GM23248 (cell line): ENCODE measurements around the gene CPEB1. TPM values are rescaled to one million over a fixed set of nuclear protein-coding genes. Genes with fewer than 3 reads are reported as not detected.

Experiments
- DNase-seq: peaks from one replicate; pipeline ENCODE4 v3.0.0-alpha.2; 2015
- H2AFZ ChIP-seq: fragments of 200-600 bp; sonication (generic); 2 replicates; pipeline ENCODE4 v1.6.1; 2016; ENCODE audit warnings: antibody characterized with exemption
- H3F3A ChIP-seq: fragments of 200-600 bp; sonication (generic); 2 replicates; pipeline ENCODE4 v1.6.1; 2016; ENCODE audit warnings: mild to moderate bottlenecking, antibody characterized with exemption, mixed run types; ENCODE audit not compliant: insufficient read depth
- H3K27ac ChIP-seq: fragments of 200-600 bp; sonication (generic); 2 replicates; pipeline ENCODE4 v1.5.1; 2016; ENCODE audit warnings: mild to moderate bottlenecking
- H3K27me3 ChIP-seq: fragments of 200-600 bp; sonication (generic); replicated peaks from 2 replicates; pipeline ENCODE4 v1.6.1; 2016; ENCODE audit warnings: mild to moderate bottlenecking; ENCODE audit not compliant: insufficient read depth
- H3K36me3 ChIP-seq: fragments of 200-600 bp; sonication (generic); 2 replicates; pipeline ENCODE4 v1.6.1; 2016; ENCODE audit warnings: low read depth, mild to moderate bottlenecking
- H3K4me1 ChIP-seq: fragments of 200-600 bp; sonication (generic); 2 replicates; pipeline ENCODE4 v1.6.1; 2016; ENCODE audit warnings: mild to moderate bottlenecking; ENCODE audit not compliant: insufficient read depth
- H3K4me2 ChIP-seq: fragments of 200-600 bp; sonication (generic); one replicate; pipeline ENCODE4 v1.6.1; 2016; ENCODE audit warnings: mild to moderate bottlenecking; ENCODE audit not compliant: unreplicated experiment
- H3K4me3 ChIP-seq: fragments of 200-600 bp; sonication (generic); 2 replicates; pipeline ENCODE4 v1.5.1; 2016; ENCODE audit warnings: mild to moderate bottlenecking
- H3K79me2 ChIP-seq: fragments of 200-600 bp; sonication (generic); 2 replicates; pipeline ENCODE4 v1.6.1; 2016; ENCODE audit warnings: mild to moderate bottlenecking; ENCODE audit not compliant: insufficient read depth
- H3K9ac ChIP-seq: fragments of 200-600 bp; sonication (generic); 2 replicates; pipeline ENCODE4 v1.6.1; 2016; ENCODE audit warnings: mild to moderate bottlenecking
- H3K9me2 ChIP-seq: fragments of 200-600 bp; sonication (generic); 2 replicates; pipeline ENCODE4 v1.6.1; 2016; ENCODE audit warnings: mixed run types, mild to moderate bottlenecking, moderate library complexity; ENCODE audit not compliant: insufficient read depth
- H3K9me3 ChIP-seq: fragments of 200-600 bp; sonication (generic); one replicate; pipeline ENCODE4 v1.6.1; 2017; ENCODE audit warnings: low read depth
- H4K20me1 ChIP-seq: fragments of 200-600 bp; sonication (generic); 2 replicates; pipeline ENCODE4 v1.6.0; 2016; ENCODE audit not compliant: insufficient read depth
- EZH2 ChIP-seq: fragments of 200-600 bp; sonication (generic); IDR thresholded peaks from 2 replicates; pipeline ENCODE4 v1.6.1; 2018; ENCODE audit warnings: antibody characterized with exemption, mild to moderate bottlenecking; ENCODE audit not compliant: insufficient read depth, poor library complexity, severe bottlenecking
- EZH2phosphoT487 ChIP-seq: fragments of 200-600 bp; sonication (generic); IDR thresholded peaks from 2 replicates; pipeline ENCODE4 v1.6.1; 2018; ENCODE audit warnings: antibody characterized with exemption, moderate library complexity, mild to moderate bottlenecking, low read depth; ENCODE audit not compliant: insufficient read depth
- whole genome bisulfite sequencing, 2 experiments: methylation state at CpG; one replicate each; pipeline ENCODE4 v1.1.6; 2015 to 2017; ENCODE audit warnings: low lambda C conversion rate in 2 of 2, low coverage in 1 of 2; ENCODE audit errors: missing lambda C conversion rate in 2 of 2; 5-methylcytosine and 5-hydroxymethylcytosine counted together
- in situ Hi-C: fragments of 300-500 bp; cut with MboI; formaldehyde crosslinking; loops from 2 replicates; pipeline ENCODE4 v1.15.0; 2020
- polyA plus RNA-seq: library from polyadenylated mRNA; unstranded; fragments of >200 nt; fragmentation: Nextera tagmentation; extraction: Ambion mirVana; gene quantifications from 2 replicates; pipeline ENCODE4 v1.2.1, GENCODE V29; 2016
- total RNA-seq: library from RNA; depleted of rRNA; stranded (reverse); fragments of >200 nt; shearing (Covaris generic); gene quantifications from 2 replicates; pipeline ENCODE4 v1.2.3, GENCODE V29; 2014

CPEB1 gene
- total and polyA plus RNA-seq, 2 experiments from 2014 or later: 5.6 to 8.6 TPM

GRCh38 chr15:82681371-82681770 lies 34.2 kb upstream of the CPEB1 start:
- Histone ChIP-seq H3K36me3 (no peaks in the 10 kb centered on the region), H2AFZ (no peak overlapping the region), H3K27me3 (peaks cover 4% of the 10 kb centered on the region; the same call in 1 of the 2 replicates), H3K79me2 (no peaks in the 10 kb centered on the region), H3K9ac (no peak overlapping the region), H3K9me3 (no peaks in the 10 kb centered on the region), H3F3A (no peaks in the 10 kb centered on the region), H4K20me1 (no peaks in the 10 kb centered on the region), H3K4me1 (no peaks in the 10 kb centered on the region), H3K27ac (no peak overlapping the region), H3K9me2 (no peaks in the 10 kb centered on the region), H3K4me2 (no peak overlapping the region), H3K4me3 (no peak overlapping the region)
- DNase-seq: no peak
- in situ Hi-C loops: no loop called here
- WGBS, 2 experiments: 72 to 73% methylated on average over 10 of the region's 10 CpGs
- TF ChIP-seq EZH2phosphoT487: no peak
- no peak for TF ChIP-seq EZH2

GRCh38 chr15:82680200-82681102 lies 33.3 kb upstream of the CPEB1 start:
- Histone ChIP-seq H3K79me2 (no peaks in the 10 kb centered on the region), H3K9me2 (no peaks in the 10 kb centered on the region), H3K4me2 (no peak overlapping the region), H3K27me3 (peaks cover 4% of the 10 kb centered on the region; the same call in 1 of the 2 replicates), H3K9ac (no peak overlapping the region), H3K4me3 (no peak overlapping the region), H3F3A (no peaks in the 10 kb centered on the region), H4K20me1 (no peaks in the 10 kb centered on the region), H2AFZ (no peak overlapping the region; the same call in 1 of the 2 replicates), H3K27ac (no peak overlapping the region), H3K4me1 (no peaks in the 10 kb centered on the region), H3K9me3 (no peaks in the 10 kb centered on the region), H3K36me3 (no peaks in the 10 kb centered on the region)
- in situ Hi-C loops: no loop called here
- TF ChIP-seq EZH2phosphoT487: no peak
- no peak for DNase-seq
- WGBS, 2 experiments: 12 to 13% methylated on average over 52 to 62 of the region's 76 CpGs

GRCh38 chr15:82679626-82680199 lies 32.5 kb upstream of the CPEB1 start:
- no peak overlapping the region for H3K9ac ChIP-seq
- no peaks in the 10 kb centered on the region for H3K79me2 ChIP-seq
- peaks cover 4% of the 10 kb centered on the region; the same call in 1 of the 2 replicates for H3K27me3 ChIP-seq
- H3K4me3 ChIP-seq: no peak overlapping the region
- no peaks in the 10 kb centered on the region for H3K36me3 ChIP-seq
- DNase-seq: no peak
- H3F3A ChIP-seq: no peaks in the 10 kb centered on the region
- no peaks in the 10 kb centered on the region for H3K4me1 ChIP-seq
- 61 to 62% methylated on average over 18 to 19 of the region's 19 CpGs for WGBS, 2 experiments
- TF ChIP-seq EZH2phosphoT487: no peak
- TF ChIP-seq EZH2: no peak
- in situ Hi-C loops: no loop called here
- H3K4me2 ChIP-seq: no peak overlapping the region
- no peak overlapping the region for H2AFZ ChIP-seq
- H3K9me3 ChIP-seq: no peaks in the 10 kb centered on the region
- no peaks in the 10 kb centered on the region for H4K20me1 ChIP-seq
- no peak overlapping the region for H3K27ac ChIP-seq
- H3K9me2 ChIP-seq: no peaks in the 10 kb centered on the region

DNA sequence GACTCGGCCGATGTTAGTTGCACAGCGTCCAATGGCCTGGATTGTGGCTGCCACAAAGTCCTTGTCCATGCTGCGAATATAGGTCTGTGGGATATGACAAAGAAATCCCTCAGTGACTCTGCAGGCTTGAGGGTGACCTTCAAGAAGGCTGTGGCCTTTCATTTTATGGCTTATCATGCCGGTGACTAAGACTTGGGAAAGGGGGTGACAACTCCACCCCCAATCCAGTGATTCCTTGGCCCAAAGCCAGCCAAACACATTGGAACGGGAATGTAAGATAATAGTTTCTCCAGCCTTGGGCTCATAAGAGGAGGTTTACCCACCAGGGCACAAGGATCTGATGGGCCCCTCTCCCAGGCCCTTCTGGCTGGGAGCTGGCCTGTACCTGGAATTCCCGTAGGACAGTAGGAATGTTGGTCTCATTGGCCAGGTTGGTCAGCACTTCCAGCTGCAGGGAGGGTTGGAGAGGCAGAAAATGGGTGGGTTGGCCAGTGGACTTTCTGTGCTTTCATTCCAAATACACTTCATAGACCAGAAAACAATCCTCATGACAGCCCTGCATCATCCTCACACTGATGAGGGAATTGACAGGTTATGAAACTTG lies 30.7 kb upstream of the CPEB1 start:
- DNase-seq: no peak
- no peak overlapping the region for H3K27ac ChIP-seq
- no peaks in the 10 kb centered on the region for H3K4me1 ChIP-seq
- peaks cover 4% of the 10 kb centered on the region; the same call in 1 of the 2 replicates for H3K27me3 ChIP-seq
- in situ Hi-C loops: no loop called here
- H2AFZ ChIP-seq: no peak overlapping the region
- no peaks in the 10 kb centered on the region for H4K20me1 ChIP-seq
- H3K9me3 ChIP-seq: no peaks in the 10 kb centered on the region
- no peaks in the 10 kb centered on the region for H3F3A ChIP-seq
- H3K9me2 ChIP-seq: no peaks in the 10 kb centered on the region
- H3K36me3 ChIP-seq: no peaks in the 10 kb centered on the region
- TF ChIP-seq EZH2phosphoT487: no peak
- no peak for TF ChIP-seq EZH2
- no peak overlapping the region for H3K4me3 ChIP-seq
- no peak overlapping the region for H3K4me2 ChIP-seq
- no peak overlapping the region for H3K9ac ChIP-seq
- WGBS, 2 experiments: 57 to 58% methylated on average over 7 of the region's 7 CpGs
- H3K79me2 ChIP-seq: no peaks in the 10 kb centered on the region
